ENCODE results near the gene LILRA1.
"Not testable (repeated sequence)": the region's sequence is repeated elsewhere in the genome, so short reads cannot be mapped to it uniquely, and the experiment has no call there.

Gene LILRA1

DNA sequence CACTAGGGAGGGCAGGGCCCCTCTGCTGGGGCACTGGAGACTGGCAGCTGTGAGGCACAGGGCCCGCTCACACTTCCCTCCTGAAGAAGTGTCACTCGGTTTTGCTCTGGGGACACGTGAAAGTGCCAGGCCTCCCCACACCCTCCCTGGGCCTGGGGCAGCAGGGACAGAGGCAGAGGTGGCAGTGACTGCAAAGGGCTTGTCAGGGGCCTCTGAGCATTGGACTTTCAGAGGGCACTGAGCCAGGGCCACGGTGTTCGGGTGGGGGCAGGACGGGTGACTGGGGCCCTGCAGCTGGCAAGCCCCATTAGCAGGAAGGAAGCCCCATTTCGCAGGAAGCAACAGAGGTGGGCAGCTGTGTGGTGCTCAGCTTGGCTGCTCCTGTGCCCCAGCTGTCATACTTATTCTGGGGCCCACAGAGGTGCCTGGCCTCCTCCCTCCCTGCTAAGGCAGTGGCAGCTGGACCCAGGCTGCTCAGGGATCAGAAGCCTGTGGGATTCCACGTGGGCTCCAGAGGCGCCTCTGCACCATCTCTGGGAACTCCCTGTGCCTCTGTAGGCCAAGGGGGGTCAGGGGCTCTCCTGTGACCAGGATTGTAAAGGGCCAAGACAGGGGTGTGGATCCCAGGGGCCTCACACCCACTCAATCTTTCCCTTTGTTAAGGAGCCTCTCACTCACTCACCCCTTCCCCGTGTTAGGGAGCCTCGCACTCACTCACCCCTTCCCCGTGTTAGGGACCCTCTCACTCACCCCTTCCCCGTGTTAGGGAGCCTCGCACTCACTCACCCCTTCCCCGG lies 31.7 kb downstream of the LILRA1 start:
- not testable (repeated sequence) for DNase-seq (ENCODE audit: low spot score)

DNA sequence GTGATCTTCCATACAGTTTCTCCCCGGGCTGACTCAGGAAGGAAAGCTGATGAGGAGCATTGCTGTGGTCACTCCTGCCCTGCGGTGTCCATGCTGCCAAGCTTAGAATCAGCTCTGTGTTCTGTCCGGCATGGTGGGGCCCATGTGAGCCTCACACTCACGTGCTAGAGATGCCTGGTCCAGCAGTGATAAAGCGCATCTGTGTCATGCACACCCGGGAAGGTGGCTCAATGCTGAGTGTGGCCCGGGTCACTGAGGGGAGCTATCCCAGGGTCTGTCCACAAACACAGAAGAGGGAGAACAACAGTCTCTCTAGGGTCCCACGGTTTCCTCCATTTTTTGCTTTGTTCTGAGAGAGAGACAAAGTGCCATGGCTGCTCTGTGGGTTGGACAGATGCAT lies 33.3 kb downstream of the LILRA1 start:
- no peak for DNase-seq (ENCODE audit: low spot score)

GRCh38 chr19:54627912-54628311 lies 34.5 kb downstream of the LILRA1 start:
- DNase-seq (ENCODE audit: low spot score): not testable (repeated sequence)

DNA sequence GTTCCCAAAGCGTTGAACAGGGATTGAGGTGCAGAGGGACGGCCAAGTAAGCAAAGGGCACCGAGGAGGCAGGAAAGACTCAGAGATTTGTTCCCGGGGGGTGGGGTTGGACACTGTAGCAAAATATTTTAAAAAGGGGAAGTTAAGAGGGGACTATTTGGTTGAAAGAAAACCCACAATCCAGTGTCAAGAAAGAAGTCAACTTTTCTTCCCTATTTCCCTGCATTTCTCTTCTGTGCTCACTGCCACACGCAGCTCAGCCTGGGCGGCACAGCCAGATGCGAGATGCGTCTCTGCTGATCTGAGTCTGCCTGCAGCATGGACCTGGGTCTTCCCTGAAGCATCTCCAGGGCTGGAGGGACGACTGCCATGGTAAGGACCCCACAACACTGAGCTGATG lies 36.8 kb downstream of the LILRA1 start, which contains the start of gene LILRB1:
Gene LILRB1, plus strand, starts transcription at position 223 of the 400 bp plus-strand sequence. CDS start 590 bp downstream, outside the sequence.
- DNase-seq (ENCODE audit: low spot score): not testable (repeated sequence)

DNA sequence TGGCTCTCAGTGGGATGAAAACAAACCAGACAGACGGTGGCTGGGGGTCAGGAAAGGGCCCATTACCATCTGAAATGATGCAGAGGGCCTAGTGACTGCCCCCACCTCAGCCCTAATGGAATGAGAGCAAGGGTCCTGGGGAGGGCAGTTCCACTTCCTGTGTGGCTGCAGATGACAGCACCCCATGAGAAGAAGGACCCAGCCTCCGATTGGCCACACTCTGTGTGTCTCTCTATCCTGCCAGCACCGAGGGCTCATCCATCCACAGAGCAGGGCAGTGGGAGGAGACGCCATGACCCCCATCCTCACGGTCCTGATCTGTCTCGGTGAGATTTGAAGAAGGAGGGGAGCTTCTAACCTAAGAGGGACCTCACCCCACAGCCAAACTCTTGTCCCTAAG lies 37.4 kb downstream of the LILRA1 start:
- no peak for DNase-seq (ENCODE audit: low spot score)

GRCh38 chr19:54631489-54632337 lies 38.3 kb downstream of the LILRA1 start:
- not testable (repeated sequence) for DNase-seq (ENCODE audit: low spot score)

GRCh38 chr19:54632517-54632916 lies 39.1 kb downstream of the LILRA1 start:
- not testable (repeated sequence) for DNase-seq (ENCODE audit: low spot score)

DNA sequence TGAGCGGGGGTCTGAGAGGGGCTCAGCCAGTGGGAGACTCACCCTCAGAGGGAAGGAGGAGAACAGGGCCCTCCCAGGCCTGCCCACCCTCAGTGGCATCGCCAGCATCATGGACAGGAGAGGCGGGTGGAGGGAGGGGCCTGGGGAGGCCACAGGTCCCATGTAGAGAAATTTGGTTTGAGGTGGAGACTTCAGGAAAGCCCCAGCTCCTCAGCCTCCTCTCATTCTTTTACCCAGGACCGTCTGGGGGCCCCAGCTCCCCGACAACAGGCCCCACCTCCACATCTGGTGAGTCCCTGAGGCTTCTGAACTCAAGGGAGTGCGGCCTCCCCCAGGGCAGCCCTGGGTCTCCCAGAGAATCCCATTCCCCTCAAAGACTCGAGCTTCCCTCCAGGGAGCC lies 40.0 kb downstream of the LILRA1 start:
- DNase-seq (ENCODE audit: low spot score): no peak

DNA sequence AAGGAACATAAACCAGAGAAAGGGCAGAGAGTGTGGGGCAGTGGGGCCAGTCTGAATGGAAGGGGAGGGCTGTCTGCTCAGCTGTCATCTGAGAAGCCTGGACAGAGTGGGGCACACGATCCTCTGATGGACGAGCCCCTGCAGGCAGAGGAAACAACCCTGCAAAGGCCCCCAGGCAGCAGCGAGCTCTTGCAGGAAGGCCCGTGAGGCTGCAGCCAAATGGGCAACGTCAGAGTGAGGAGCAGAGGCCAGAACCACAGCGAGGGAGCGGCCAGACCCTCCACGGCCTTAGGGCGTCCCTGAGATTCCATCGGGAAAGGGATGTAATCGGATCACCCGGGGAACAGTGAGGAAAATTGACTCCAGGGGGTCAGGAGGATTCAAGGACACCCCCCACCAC lies 42.6 kb downstream of the LILRA1 start:
- not testable (repeated sequence) for DNase-seq (ENCODE audit: low spot score)

DNA sequence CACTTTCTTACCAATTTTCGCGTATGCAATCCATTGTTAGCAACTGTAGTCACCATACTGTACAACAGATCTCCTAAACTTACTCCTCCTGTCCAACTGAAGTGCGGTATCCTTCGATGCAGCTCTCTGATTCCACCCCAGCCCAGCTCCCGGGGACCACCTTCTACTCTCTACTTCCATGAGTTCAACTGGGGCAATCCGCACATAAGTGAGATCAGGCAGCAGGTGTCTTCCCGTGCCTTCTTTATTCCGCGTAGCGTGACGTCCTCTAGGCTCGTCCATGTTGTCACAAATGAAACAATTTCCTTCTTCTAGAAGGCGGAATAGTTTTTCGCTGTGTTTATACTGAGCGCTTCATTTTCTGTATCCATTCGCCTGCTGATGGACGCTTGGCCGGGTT lies 45.3 kb downstream of the LILRA1 start:
- no peak for DNase-seq (ENCODE audit: low spot score)

DNA sequence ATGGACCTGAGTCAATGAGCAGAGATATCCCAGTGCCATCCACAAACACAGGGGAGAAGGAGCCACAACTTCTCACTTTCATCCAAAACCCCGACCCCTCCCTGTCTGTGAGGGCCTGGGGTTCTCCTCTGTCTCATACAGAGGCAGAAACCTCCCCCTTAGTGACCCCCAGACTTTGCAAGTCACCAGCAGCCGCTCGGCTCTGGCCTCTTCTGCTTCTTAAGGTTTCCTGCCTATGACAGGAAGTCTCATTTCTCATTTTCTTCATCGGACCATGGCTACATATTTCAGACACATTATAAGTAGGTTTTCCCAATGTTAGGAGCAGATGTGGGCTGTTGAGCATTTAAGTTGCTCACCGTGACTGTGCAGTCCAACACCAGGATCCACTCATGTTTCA lies 49.5 kb downstream of the LILRA1 start:
- DNase-seq (ENCODE audit: low spot score): not testable (repeated sequence)

DNA sequence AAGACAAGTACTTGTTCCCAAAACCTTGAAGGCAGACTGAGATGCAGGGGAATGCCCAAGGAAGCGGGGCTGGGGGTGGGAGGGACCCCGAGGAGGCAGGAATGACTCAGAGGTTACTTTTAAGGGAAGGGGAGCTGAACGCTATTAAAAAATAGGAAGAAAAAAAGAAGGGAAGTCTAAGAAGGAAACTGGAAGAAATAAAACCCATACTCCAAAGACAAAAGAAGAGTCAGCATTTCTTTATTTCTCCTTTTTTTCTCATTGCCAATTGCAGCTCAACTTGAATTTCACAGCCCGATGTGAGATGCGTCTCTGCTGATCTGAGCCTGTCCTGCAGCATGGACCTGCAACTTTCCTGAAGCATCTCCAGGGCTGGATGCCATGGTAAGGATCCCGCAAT lies 50.2 kb downstream of the LILRA1 start:
- DNase-seq (ENCODE audit: low spot score): not testable (repeated sequence)

GRCh38 chr19:54644056-54644455 lies 50.6 kb downstream of the LILRA1 start:
- no peak for DNase-seq (ENCODE audit: low spot score)

GRCh38 chr19:54646331-54646841 lies 53.0 kb downstream of the LILRA1 start:
- DNase-seq (ENCODE audit: low spot score): no peak

DNA sequence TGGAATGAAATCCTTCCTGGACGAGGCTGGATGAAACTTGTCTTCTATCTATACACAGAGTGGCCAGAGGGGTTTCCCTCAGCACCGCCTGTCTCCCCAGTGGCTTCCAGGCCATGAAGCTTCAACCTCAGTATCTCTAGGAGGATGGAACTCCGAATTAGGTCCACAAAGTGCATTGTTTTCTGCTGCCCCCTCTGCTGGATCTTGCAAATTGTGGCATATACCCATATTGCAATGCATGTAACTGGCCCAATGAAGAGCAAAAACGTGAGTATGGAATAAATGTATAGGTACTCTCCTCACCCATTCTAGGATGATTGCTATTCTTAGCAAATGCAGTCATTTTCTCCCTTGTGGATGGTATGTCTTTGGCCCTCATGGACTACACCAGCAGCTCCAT lies 54.7 kb downstream of the LILRA1 start:
- DNase-seq (ENCODE audit: low spot score): no peak

- no peak for DNase-seq (ENCODE audit: low spot score)
Observed at GRCh38 chr19:54650108-54650655, 56.8 kb downstream of the LILRA1 start.
